T-helper 17 cell (primary cell): ENCODE data around the gene RINT1. TPM values are rescaled to one million over a fixed set of nuclear protein-coding genes. Genes with fewer than 3 reads are reported as not detected.
"Not testable (repeated sequence)": the region's sequence is repeated elsewhere in the genome, so short reads cannot be mapped to it uniquely, and the experiment has no call there.

ENCODE experiments used
- ATAC-seq: fragments of 150-1000 bp; cut with Tn5 transposase; 2 replicates; pipeline ENCODE4 v1.10.0; 2021; ENCODE audit warnings: mild to moderate bottlenecking, moderate library complexity
- DNase-seq, 3 donors: peaks; one replicate each; pipeline versions ENCODE4 v3.0.0 to v3.0.0-alpha.2; 2020 to 2021
- H3K9me3 ChIP-seq: one replicate; pipeline ENCODE4 v1.7.0; 2013; ENCODE audit warnings: low read length, mild to moderate bottlenecking; ENCODE audit not compliant: control insufficient read depth, poor library complexity, severe bottlenecking
- H3K27ac Mint-ChIP-seq: one replicate; pipeline ENCODE4 v1.8.0; 2022; ENCODE audit warnings: mild to moderate bottlenecking, moderate library complexity, mixed read lengths
- H3K27me3 Mint-ChIP-seq: one replicate; pipeline ENCODE4 v1.8.0; 2022; ENCODE audit warnings: mixed read lengths
- H3K36me3 Mint-ChIP-seq: one replicate; pipeline ENCODE4 v1.8.0; 2022; ENCODE audit warnings: low read depth, mixed read lengths
- H3K4me1 Mint-ChIP-seq: one replicate; pipeline ENCODE4 v1.8.0; 2022; ENCODE audit warnings: mild to moderate bottlenecking, mixed read lengths
- H3K4me3 Mint-ChIP-seq: one replicate; pipeline ENCODE4 v1.8.0; 2022; ENCODE audit warnings: mild to moderate bottlenecking, moderate library complexity, mixed read lengths
- total RNA-seq, 4 donors: library from RNA in 2 of 4; stranded (reverse) in 2 of 4; gene quantifications; one replicate each; pipeline ENCODE4 v1.2.3 and lab custom pipeline; 2022 to 2026

RINT1 gene
- 10 to 100 TPM; 29.2 to 37.1 TPM for total RNA-seq
- total RNA-seq (lab: John Stamatoyannopoulos, UW): 25.4 to 38.3 reads per million in 2 donors

GRCh38 chr7:105531792-105532671 is at the start of gene RINT1:
Gene RINT1, plus strand, starts transcription at chr7:105532201. Its CDS starts 115 bp downstream, at chr7:105532316.
- Mint-ChIP-seq H3K36me3 (peaks cover 2% of the 10 kb centered on the region), H3K4me1 (peaks cover 19% of the 10 kb centered on the region), H3K4me3 (peak within 1 kb of the TSS; percentile 94), H3K27ac (peak within 1 kb of the TSS; percentile 94), H3K27me3 (no peaks in the 10 kb centered on the region)
- DNase-seq (peak; percentile 72 to 85 (median 80)), ATAC-seq (peak; percentile 90)
- no peaks in the 10 kb centered on the region for H3K9me3 ChIP-seq

- no peaks in the 10 kb centered on the region for H3K9me3 ChIP-seq
- peaks cover 2% of the 10 kb centered on the region for H3K4me1 Mint-ChIP-seq
- ATAC-seq (peak; percentile 36), DNase-seq (no peak)
- H3K4me3 Mint-ChIP-seq: no peak overlapping the region
- H3K36me3 Mint-ChIP-seq: peaks cover 7% of the 10 kb centered on the region
- H3K27ac Mint-ChIP-seq: peak overlapping the region; percentile 14
- no peaks in the 10 kb centered on the region for H3K27me3 Mint-ChIP-seq
Measured at GRCh38 chr7:105487579-105488571, 44.1 kb upstream of the RINT1 start.

GRCh38 chr7:105489409-105489808 is 42.6 kb upstream of the RINT1 start:
- ATAC-seq: no peak
- no peaks in the 10 kb centered on the region for H3K27me3 Mint-ChIP-seq
- peaks cover 7% of the 10 kb centered on the region for H3K36me3 Mint-ChIP-seq
- H3K9me3 ChIP-seq: no peaks in the 10 kb centered on the region
- H3K4me3 Mint-ChIP-seq: no peak overlapping the region
- DNase-seq: no peak
- H3K27ac Mint-ChIP-seq: no peak overlapping the region
- H3K4me1 Mint-ChIP-seq: peaks cover 2% of the 10 kb centered on the region

- Mint-ChIP-seq H3K4me1 (peaks cover 4% of the 10 kb centered on the region), H3K27ac (no peak overlapping the region), H3K36me3 (peaks cover 5% of the 10 kb centered on the region), H3K4me3 (no peak overlapping the region), H3K27me3 (no peaks in the 10 kb centered on the region)
- DNase-seq: no peak
- no peaks in the 10 kb centered on the region for H3K9me3 ChIP-seq
- ATAC-seq: no peak
Measured at GRCh38 chr7:105493196-105493922, 38.6 kb upstream of the RINT1 start.

GRCh38 chr7:105493923-105494315 is 38.1 kb upstream of the RINT1 start:
- Mint-ChIP-seq H3K27me3 (no peaks in the 10 kb centered on the region), H3K4me3 (no peak overlapping the region), H3K36me3 (peaks cover 5% of the 10 kb centered on the region), H3K4me1 (peaks cover 5% of the 10 kb centered on the region), H3K27ac (no peak overlapping the region)
- DNase-seq: no peak
- ATAC-seq: no peak
- no peaks in the 10 kb centered on the region for H3K9me3 ChIP-seq

- no peaks in the 10 kb centered on the region for H3K9me3 ChIP-seq
- Mint-ChIP-seq H3K4me1 (peaks cover 3% of the 10 kb centered on the region), H3K4me3 (no peak overlapping the region), H3K36me3 (peaks cover 4% of the 10 kb centered on the region), H3K27me3 (no peaks in the 10 kb centered on the region), H3K27ac (no peak overlapping the region)
- DNase-seq (no peak), ATAC-seq (no peak)
Measured at GRCh38 chr7:105496521-105496920, 35.5 kb upstream of the RINT1 start.

GRCh38 chr7:105497016-105497415 is 35.0 kb upstream of the RINT1 start:
- peaks cover 3% of the 10 kb centered on the region for H3K4me1 Mint-ChIP-seq
- no peak for DNase-seq
- no peak overlapping the region for H3K27ac Mint-ChIP-seq
- peaks cover 4% of the 10 kb centered on the region for H3K36me3 Mint-ChIP-seq
- no peak overlapping the region for H3K4me3 Mint-ChIP-seq
- no peaks in the 10 kb centered on the region for H3K27me3 Mint-ChIP-seq
- no peak for ATAC-seq
- H3K9me3 ChIP-seq: no peaks in the 10 kb centered on the region

GRCh38 chr7:105502173-105502572 is 29.8 kb upstream of the RINT1 start:
- H3K27ac Mint-ChIP-seq: no peak overlapping the region
- peaks cover 6% of the 10 kb centered on the region for H3K36me3 Mint-ChIP-seq
- DNase-seq (no peak), ATAC-seq (no peak)
- peaks cover 3% of the 10 kb centered on the region for H3K4me1 Mint-ChIP-seq
- no peaks in the 10 kb centered on the region for H3K9me3 ChIP-seq
- H3K27me3 Mint-ChIP-seq: no peaks in the 10 kb centered on the region
- no peak overlapping the region for H3K4me3 Mint-ChIP-seq

- H3K36me3 Mint-ChIP-seq: peaks cover 3% of the 10 kb centered on the region
- peak overlapping the region; percentile 49 for H3K27ac Mint-ChIP-seq
- H3K4me1 Mint-ChIP-seq: peaks cover 10% of the 10 kb centered on the region
- ATAC-seq: no peak
- no peak for DNase-seq
- H3K27me3 Mint-ChIP-seq: no peaks in the 10 kb centered on the region
- H3K9me3 ChIP-seq: no peaks in the 10 kb centered on the region
- H3K4me3 Mint-ChIP-seq: no peak overlapping the region
Measured at GRCh38 chr7:105512415-105512814, 19.6 kb upstream of the RINT1 start.

- H3K9me3 ChIP-seq: no peaks in the 10 kb centered on the region
- H3K27ac Mint-ChIP-seq: no peak overlapping the region
- H3K27me3 Mint-ChIP-seq: no peaks in the 10 kb centered on the region
- DNase-seq (no peak), ATAC-seq (no peak)
- H3K4me1 Mint-ChIP-seq: peaks cover 10% of the 10 kb centered on the region
- peaks cover 3% of the 10 kb centered on the region for H3K36me3 Mint-ChIP-seq
- H3K4me3 Mint-ChIP-seq: no peak overlapping the region
Measured at GRCh38 chr7:105512926-105513526, 19.0 kb upstream of the RINT1 start.

GRCh38 chr7:105515610-105516009 is 16.4 kb upstream of the RINT1 start:
- not testable (repeated sequence) for H3K27me3 Mint-ChIP-seq, H3K36me3 Mint-ChIP-seq, H3K4me3 Mint-ChIP-seq, DNase-seq, H3K9me3 ChIP-seq, H3K27ac Mint-ChIP-seq, ATAC-seq
- H3K4me1 Mint-ChIP-seq: peaks cover 14% of the 10 kb centered on the region

- no peaks in the 10 kb centered on the region for H3K9me3 ChIP-seq
- H3K36me3 Mint-ChIP-seq: no peaks in the 10 kb centered on the region
- H3K4me1 Mint-ChIP-seq: peaks cover 9% of the 10 kb centered on the region
- no peaks in the 10 kb centered on the region for H3K27me3 Mint-ChIP-seq
- no peak overlapping the region for H3K27ac Mint-ChIP-seq
- ATAC-seq: no peak
- no peak for DNase-seq
- no peak overlapping the region for H3K4me3 Mint-ChIP-seq
Measured at GRCh38 chr7:105519353-105519752, 12.6 kb upstream of the RINT1 start.
